GM03348 (cell line): ENCODE data around the gene INVS.

Source experiments
- DNase-seq: peaks from one replicate; pipeline ENCODE4 v3.0.0; 2012; ENCODE audit warnings: low spot score

The INVS gene

GRCh38 chr9:100277166-100277979, 178.3 kb downstream of the INVS start:
- DNase-seq: peak; percentile 58

GRCh38 chr9:100281066-100281465, 182.0 kb downstream of the INVS start:
- DNase-seq: no peak

- no peak for DNase-seq
Measured at GRCh38 chr9:100281676-100282387, 182.8 kb downstream of the INVS start.

- DNase-seq: no peak
Measured at GRCh38 chr9:100282388-100282719, 183.3 kb downstream of the INVS start.

GRCh38 chr9:100284247-100284646, 185.2 kb downstream of the INVS start:
- DNase-seq: no peak

- no peak for DNase-seq
Measured at GRCh38 chr9:100285080-100285479, 186.0 kb downstream of the INVS start.

GRCh38 chr9:100285601-100286000, 186.6 kb downstream of the INVS start:
- no peak for DNase-seq

- no peak for DNase-seq
Measured at GRCh38 chr9:100286257-100286656, 187.2 kb downstream of the INVS start.

- no peak for DNase-seq
Measured at GRCh38 chr9:100287186-100287585, 188.1 kb downstream of the INVS start.

GRCh38 chr9:100290714-100291113, 191.7 kb downstream of the INVS start:
- DNase-seq: no peak

GRCh38 chr9:100292414-100292813, 193.4 kb downstream of the INVS start:
- DNase-seq: no peak

GRCh38 chr9:100294341-100294740, 195.3 kb downstream of the INVS start:
- DNase-seq: no peak

- no peak for DNase-seq
Measured at GRCh38 chr9:100294806-100295205, 195.8 kb downstream of the INVS start.

GRCh38 chr9:100295240-100295639, 196.2 kb downstream of the INVS start:
- no peak for DNase-seq

- no peak for DNase-seq
Measured at GRCh38 chr9:100296407-100296806, 197.4 kb downstream of the INVS start.

GRCh38 chr9:100298378-100298777, 199.3 kb downstream of the INVS start:
- no peak for DNase-seq

- DNase-seq: no peak
Measured at GRCh38 chr9:100303747-100304146, 204.7 kb downstream of the INVS start.

GRCh38 chr9:100306283-100306682, 207.2 kb downstream of the INVS start:
- no peak for DNase-seq

- DNase-seq: no peak
Measured at GRCh38 chr9:100307080-100307479, 208.0 kb downstream of the INVS start.

GRCh38 chr9:100308965-100309564, 210.0 kb downstream of the INVS start:
- no peak for DNase-seq

- peak; percentile 46 for DNase-seq
Measured at GRCh38 chr9:100309992-100310391, 210.9 kb downstream of the INVS start.

GRCh38 chr9:100315561-100315960, 216.5 kb downstream of the INVS start:
- no peak for DNase-seq

- DNase-seq: no peak
Measured at GRCh38 chr9:100317706-100318105, 218.7 kb downstream of the INVS start.
